Measurements from ENCODE around the gene FBXO2. TPM values are rescaled to one million over a fixed set of nuclear protein-coding genes. Genes with fewer than 3 reads are reported as not detected.

FBXO2 gene
- total RNA-seq, 1 donor from 2014 or later = 64.0 TPM

- DNase-seq (ENCODE audit: low read depth) = peak; percentile 42
- Histone ChIP-seq H3K4me3 (ENCODE audit: insufficient read depth, low read depth, low read length) (no peak overlapping the region), H3K79me2 (ENCODE audit: insufficient read depth, low read length) (no peaks in the 10 kb centered on the region), H2AFZ (ENCODE audit: low read depth, low read length) (peak overlapping the region; percentile 64), H3K27me3 (ENCODE audit: insufficient read depth, low read length) (peaks cover 19% of the 10 kb centered on the region), H3K9ac (ENCODE audit: low read length) (no peak overlapping the region), H3K36me3 (ENCODE audit: insufficient read depth, low read length) (no peaks in the 10 kb centered on the region), H3K9me3 (ENCODE audit: insufficient read depth, low read depth, low read length) (no peaks in the 10 kb centered on the region), H4K20me1 (ENCODE audit: insufficient read depth, low read length) (peaks cover 5% of the 10 kb centered on the region), H3K4me1 (ENCODE audit: insufficient read depth, low read length) (peaks cover 8% of the 10 kb centered on the region), H3K27ac (ENCODE audit: low read depth, low read length) (no peak overlapping the region), H3K4me2 (ENCODE audit: low read length) (peak overlapping the region; percentile 68)
- no peak for FAIRE-seq
- H3K27me3 Mint-ChIP-seq (ENCODE audit: low read depth, unreplicated experiment) = peaks cover 13% of the 10 kb centered on the region
- TF ChIP-seq EZH2 (IDR thresholded peaks at IDR 0.05; ENCODE audit: insufficient read depth, low read length) = no peak
- TF ChIP-seq, protein P1, sequence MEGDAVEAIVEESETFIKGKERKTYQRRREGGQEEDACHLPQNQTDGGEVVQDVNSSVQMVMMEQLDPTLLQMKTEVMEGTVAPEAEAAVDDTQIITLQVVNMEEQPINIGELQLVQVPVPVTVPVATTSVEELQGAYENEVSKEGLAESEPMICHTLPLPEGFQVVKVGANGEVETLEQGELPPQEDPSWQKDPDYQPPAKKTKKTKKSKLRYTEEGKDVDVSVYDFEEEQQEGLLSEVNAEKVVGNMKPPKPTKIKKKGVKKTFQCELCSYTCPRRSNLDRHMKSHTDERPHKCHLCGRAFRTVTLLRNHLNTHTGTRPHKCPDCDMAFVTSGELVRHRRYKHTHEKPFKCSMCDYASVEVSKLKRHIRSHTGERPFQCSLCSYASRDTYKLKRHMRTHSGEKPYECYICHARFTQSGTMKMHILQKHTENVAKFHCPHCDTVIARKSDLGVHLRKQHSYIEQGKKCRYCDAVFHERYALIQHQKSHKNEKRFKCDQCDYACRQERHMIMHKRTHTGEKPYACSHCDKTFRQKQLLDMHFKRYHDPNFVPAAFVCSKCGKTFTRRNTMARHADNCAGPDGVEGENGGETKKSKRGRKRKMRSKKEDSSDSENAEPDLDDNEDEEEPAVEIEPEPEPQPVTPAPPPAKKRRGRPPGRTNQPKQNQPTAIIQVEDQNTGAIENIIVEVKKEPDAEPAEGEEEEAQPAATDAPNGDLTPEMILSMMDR (IDR thresholded peaks at IDR 0.05; ENCODE audit: insufficient read depth, low read depth, low read length) = peak; percentile 22
- no peaks in the 10 kb centered on the region for H3K9me3 Mint-ChIP-seq (ENCODE audit: unreplicated experiment)
- no peak overlapping the region for H3K4me3 Mint-ChIP-seq (ENCODE audit: unreplicated experiment)
- peaks cover 3% of the 10 kb centered on the region for H3K4me1 Mint-ChIP-seq (ENCODE audit: low read depth, unreplicated experiment)
- H3K36me3 Mint-ChIP-seq (ENCODE audit: low read depth, unreplicated experiment) = no peaks in the 10 kb centered on the region
- H3K27ac Mint-ChIP-seq (ENCODE audit: unreplicated experiment) = no peak overlapping the region
Measured at GRCh38 chr1:11650331-11650991, 3.8 kb downstream of the FBXO2 start.

DNA sequence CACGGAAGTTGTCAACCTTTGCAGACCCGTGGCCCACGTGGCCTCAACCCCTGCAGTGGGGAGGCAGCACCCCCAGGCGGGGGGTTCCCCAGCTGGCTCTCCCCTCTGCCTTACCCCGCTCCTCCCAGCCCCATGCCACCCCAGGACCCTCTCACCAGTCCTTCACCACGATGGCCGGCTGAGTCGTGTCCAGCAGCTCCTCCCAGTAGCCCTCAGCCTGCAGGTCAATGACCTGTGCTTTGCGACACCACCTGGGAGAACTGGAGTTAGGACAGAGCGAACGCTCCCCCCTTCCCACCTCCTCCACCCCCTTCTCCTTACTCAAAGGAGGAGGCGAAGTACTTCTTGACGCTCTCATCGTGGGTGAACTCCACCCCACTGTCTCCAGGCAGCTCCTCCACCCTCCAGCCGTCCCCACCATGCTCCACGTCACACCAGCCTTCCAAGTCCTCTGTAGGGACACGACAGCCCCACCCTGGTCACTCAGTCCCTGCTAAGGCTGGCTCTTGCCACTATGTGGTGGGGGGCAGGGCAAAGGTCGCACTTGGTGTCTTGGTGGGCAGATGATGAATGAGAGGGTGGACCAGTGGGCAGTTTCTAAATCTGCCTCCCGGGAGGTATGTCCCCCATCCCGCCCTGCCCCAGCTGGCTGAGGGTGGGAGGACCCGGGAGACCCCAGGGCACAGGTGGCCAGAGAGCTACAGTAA lies 4.5 kb downstream of the FBXO2 start:
- H4K20me1 ChIP-seq (ENCODE audit: insufficient read depth, low read length) = peaks cover 5% of the 10 kb centered on the region
- H3K36me3 ChIP-seq (ENCODE audit: insufficient read depth, low read length) = no peaks in the 10 kb centered on the region
- peak overlapping the region; percentile 64 for H2AFZ ChIP-seq (ENCODE audit: low read depth, low read length)
- H3K27ac ChIP-seq (ENCODE audit: low read depth, low read length) = no peak overlapping the region
- H3K4me2 ChIP-seq (ENCODE audit: low read length) = peak overlapping the region; percentile 68
- Mint-ChIP-seq H3K36me3 (ENCODE audit: low read depth, unreplicated experiment) (no peaks in the 10 kb centered on the region), H3K9me3 (ENCODE audit: unreplicated experiment) (no peaks in the 10 kb centered on the region), H3K4me1 (ENCODE audit: low read depth, unreplicated experiment) (peaks cover 3% of the 10 kb centered on the region), H3K27ac (ENCODE audit: unreplicated experiment) (no peak overlapping the region), H3K27me3 (ENCODE audit: low read depth, unreplicated experiment) (peaks cover 13% of the 10 kb centered on the region), H3K4me3 (ENCODE audit: unreplicated experiment) (no peak overlapping the region)
- peaks cover 19% of the 10 kb centered on the region for H3K27me3 ChIP-seq (ENCODE audit: insufficient read depth, low read length)
- H3K4me3 ChIP-seq (ENCODE audit: insufficient read depth, low read depth, low read length) = no peak overlapping the region
- H3K9me3 ChIP-seq (ENCODE audit: insufficient read depth, low read depth, low read length) = no peaks in the 10 kb centered on the region
- no peaks in the 10 kb centered on the region for H3K79me2 ChIP-seq (ENCODE audit: insufficient read depth, low read length)
- TF ChIP-seq, protein P1 (IDR thresholded peaks at IDR 0.05; ENCODE audit: insufficient read depth, low read depth, low read length) = no peak
- no peak for TF ChIP-seq EZH2 (IDR thresholded peaks at IDR 0.05; ENCODE audit: insufficient read depth, low read length)
- FAIRE-seq = no peak
- H3K9ac ChIP-seq (ENCODE audit: low read length) = no peak overlapping the region
- DNase-seq (ENCODE audit: low read depth) = no peak
- H3K4me1 ChIP-seq (ENCODE audit: insufficient read depth, low read length) = peaks cover 8% of the 10 kb centered on the region

GRCh38 chr1:11649237-11649623 lies 5.0 kb downstream of the FBXO2 start:
- H3K36me3 Mint-ChIP-seq (ENCODE audit: low read depth, unreplicated experiment) = no peaks in the 10 kb centered on the region
- peaks cover 13% of the 10 kb centered on the region for H3K27me3 Mint-ChIP-seq (ENCODE audit: low read depth, unreplicated experiment)
- Histone ChIP-seq H2AFZ (ENCODE audit: low read depth, low read length) (no peak overlapping the region), H3K4me3 (ENCODE audit: insufficient read depth, low read depth, low read length) (no peak overlapping the region), H3K9ac (ENCODE audit: low read length) (no peak overlapping the region), H3K4me1 (ENCODE audit: insufficient read depth, low read length) (peaks cover 8% of the 10 kb centered on the region), H3K79me2 (ENCODE audit: insufficient read depth, low read length) (no peaks in the 10 kb centered on the region), H3K27ac (ENCODE audit: low read depth, low read length) (no peak overlapping the region), H3K36me3 (ENCODE audit: insufficient read depth, low read length) (no peaks in the 10 kb centered on the region), H3K27me3 (ENCODE audit: insufficient read depth, low read length) (peaks cover 19% of the 10 kb centered on the region), H3K9me3 (ENCODE audit: insufficient read depth, low read depth, low read length) (no peaks in the 10 kb centered on the region), H4K20me1 (ENCODE audit: insufficient read depth, low read length) (peaks cover 5% of the 10 kb centered on the region), H3K4me2 (ENCODE audit: low read length) (no peak overlapping the region)
- H3K4me3 Mint-ChIP-seq (ENCODE audit: unreplicated experiment) = no peak overlapping the region
- DNase-seq (ENCODE audit: low read depth) (no peak), FAIRE-seq (no peak)
- H3K4me1 Mint-ChIP-seq (ENCODE audit: low read depth, unreplicated experiment) = peaks cover 3% of the 10 kb centered on the region
- no peak overlapping the region for H3K27ac Mint-ChIP-seq (ENCODE audit: unreplicated experiment)
- no peaks in the 10 kb centered on the region for H3K9me3 Mint-ChIP-seq (ENCODE audit: unreplicated experiment)
- no peak for TF ChIP-seq EZH2 (IDR thresholded peaks at IDR 0.05; ENCODE audit: insufficient read depth, low read length)
- TF ChIP-seq, protein P1 (IDR thresholded peaks at IDR 0.05; ENCODE audit: insufficient read depth, low read depth, low read length) = no peak

All from astrocyte (in vitro differentiated cells and primary cell).